NCI-H1930 (cell line): ENCODE data around the gene FDXACB1.
A peak's percentile ranks its signal among the peaks of the same experiment; 100 is the strongest.
"Not testable (repeated sequence)": the region's sequence is repeated elsewhere in the genome, so short reads cannot be mapped to it uniquely, and the experiment has no call there.

Source experiments
- DNase-seq, 2 experiments: peaks; one replicate each; lab custom pipeline; 2025; lab: John Stamatoyannopoulos, UW

The FDXACB1 gene

DNA sequence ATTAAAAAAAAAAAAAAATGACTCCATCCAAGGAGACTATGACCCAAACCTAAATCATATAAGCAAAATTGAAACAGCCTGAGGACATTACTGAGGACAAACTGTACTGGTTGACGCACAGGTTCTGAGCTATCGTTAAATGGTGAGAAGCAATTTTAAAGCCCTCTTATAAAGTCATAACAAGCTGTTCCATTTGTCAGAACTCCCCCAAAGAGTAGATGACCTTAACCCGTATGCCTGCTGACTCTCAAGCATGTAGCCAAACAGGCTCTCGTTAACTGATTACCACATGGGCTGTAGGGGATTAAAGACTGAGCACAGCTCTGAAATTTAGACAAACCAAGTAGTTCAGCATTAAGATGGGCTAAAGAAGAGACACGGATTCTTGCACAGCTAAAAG lies 30.4 kb upstream of the FDXACB1 start:
- no peak for DNase-seq

- DNase-seq: no peak
Observed at GRCh38 chr11:111908639-111909305, 29.8 kb upstream of the FDXACB1 start.

DNA sequence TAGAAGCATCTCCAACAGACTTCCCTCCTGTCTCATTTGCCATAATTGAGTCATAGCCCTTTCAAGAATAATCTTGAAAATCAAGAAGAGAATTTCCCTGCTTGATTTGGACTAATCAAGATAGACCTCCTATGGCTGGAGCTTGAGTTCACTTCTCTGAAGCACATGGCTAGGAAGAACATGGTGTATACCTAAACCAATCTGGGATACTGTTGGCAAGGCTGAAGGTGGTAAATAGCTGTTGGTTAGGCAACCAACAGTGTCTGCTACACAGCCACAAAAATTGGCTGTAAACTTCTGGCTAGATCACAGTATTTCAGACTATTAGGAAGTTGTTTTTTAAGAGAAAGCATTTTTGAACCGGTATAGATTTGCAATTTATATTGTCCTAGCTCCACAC lies 27.7 kb upstream of the FDXACB1 start:
- no peak for DNase-seq

GRCh38 chr11:111905411-111905810 lies 26.4 kb upstream of the FDXACB1 start:
- no peak for DNase-seq

- DNase-seq: no peak
Observed at GRCh38 chr11:111886844-111887243, 7.9 kb upstream of the FDXACB1 start.

DNA sequence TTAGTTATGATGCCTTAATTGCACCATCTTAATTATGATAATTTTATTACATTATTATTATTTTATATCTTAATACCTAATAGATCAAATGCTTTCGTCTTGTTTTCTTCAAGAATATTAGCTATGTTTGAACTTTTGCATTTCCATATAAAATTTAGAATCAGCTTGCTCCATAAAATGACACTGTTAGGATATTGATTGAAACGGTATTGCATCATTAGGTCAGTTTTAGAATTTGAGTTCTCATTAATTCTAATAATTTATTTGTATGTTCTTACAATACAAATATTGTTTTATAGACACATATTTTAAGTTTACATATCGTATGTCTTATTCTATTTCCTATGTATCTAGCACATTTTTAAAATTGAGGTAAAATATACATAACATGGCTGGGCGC lies 7.1 kb upstream of the FDXACB1 start:
- no peak for DNase-seq

GRCh38 chr11:111885053-111885452 lies 6.1 kb upstream of the FDXACB1 start:
- DNase-seq: not testable (repeated sequence)

- DNase-seq: no peak
Observed at GRCh38 chr11:111882202-111882601, 3.2 kb upstream of the FDXACB1 start.

DNA sequence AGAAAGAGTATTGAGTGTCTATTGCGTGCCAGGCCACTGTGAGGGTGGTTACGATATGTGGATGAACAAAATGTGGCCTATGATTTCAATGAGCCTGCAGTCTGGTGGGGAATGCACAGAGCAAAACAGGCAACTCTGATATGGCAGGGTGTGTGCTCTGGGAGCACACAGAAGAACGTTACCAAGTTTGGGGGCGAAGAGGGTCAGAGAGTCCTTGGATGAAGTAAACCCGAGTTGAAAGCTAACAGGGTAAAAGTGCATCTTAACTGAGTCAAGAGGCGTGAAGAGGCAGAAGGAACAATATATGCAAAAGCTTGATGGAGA lies 634 bp upstream of the FDXACB1 start:
- DNase-seq: no peak

DNA sequence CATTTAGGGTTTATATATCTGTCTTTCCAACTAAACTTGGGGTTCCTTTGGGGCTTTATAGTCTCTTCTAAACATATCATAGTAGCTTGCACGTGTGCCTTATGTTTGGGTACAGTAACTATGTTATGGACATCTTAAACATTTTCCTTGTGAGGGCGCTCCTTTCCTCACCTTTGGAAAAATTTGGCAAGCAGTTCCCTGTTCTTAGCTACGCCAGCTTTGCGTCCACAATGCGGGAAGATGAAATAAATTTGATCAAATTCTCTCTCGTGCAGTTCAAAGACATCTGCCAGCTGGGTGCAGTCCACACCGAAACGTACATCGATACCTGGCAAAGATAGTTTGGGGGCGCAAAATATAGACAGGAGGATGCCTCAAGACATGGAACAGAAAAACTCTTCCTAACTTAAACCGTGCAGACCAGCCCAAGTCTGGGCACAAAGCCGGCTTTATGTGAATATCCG lies 548 bp downstream of the FDXACB1 start:
- no peak for DNase-seq

DNA sequence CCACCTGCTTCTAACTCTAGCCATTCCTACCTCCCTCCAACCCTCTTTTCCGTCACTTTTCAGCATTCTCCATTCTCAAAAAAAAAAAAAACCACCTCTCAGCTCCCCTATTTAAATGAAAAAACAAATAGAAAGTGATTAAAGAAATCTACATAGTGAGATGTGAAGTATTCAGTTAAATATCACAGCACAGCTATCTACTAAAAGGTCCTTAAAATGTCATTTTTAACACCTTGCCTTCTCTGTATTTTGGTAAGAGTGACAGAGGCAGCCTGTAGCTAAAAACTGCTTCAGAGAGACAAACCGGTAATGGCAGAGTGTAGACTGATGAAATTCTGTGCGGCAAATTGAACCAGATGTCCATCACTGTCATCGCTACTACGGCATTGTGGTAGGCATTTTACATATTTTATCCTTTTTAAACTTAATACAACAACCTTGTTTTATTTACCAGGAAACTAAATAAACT lies 7.2 kb downstream of the FDXACB1 start:
- no peak for DNase-seq

DNA sequence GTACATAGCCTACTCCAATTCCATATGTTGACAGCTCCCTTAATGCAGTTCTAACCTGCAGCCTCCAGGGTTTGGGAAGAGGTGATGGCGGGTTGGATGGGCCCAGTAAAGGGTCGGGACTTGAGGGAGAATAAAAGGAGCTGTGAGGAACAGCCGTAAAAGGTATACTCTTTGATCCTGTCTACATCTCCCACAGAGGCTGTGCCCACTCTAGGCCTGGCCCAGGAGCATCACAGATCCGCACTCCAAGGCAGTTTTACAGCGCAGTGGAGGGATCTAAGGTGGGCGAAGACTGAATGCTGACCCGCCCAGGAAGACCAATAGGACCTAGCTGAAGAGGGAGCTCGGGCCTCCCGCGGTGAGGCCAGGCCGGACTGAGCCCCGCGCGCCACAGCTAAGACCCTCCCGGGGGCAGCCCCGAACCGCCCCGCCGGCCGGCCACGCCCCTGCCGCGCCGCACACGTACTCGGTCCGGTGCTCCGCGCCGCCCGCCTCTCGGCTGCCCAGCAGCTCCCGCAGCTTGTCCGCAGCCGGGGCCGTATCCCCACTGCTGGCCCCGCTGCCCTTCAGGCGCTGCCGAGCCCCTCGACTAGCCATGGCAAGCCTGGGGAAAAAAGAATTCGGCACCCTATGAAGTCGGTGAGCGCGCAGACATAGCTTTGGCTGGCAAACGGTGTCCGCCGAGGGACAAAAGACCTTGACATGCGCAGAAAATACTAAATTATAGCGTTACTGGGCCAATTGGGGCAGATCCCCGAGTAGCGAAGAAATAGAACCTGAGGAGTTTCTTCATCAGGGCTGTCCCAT lies 7.9 kb downstream of the FDXACB1 start, which contains the start of gene ALG9:
Gene ALG9, minus strand, starts transcription at position 696 of the 807 bp plus-strand sequence. Its CDS starts 99 bp downstream, at position 597.
- peak; percentile 27 to 72 for DNase-seq

DNA sequence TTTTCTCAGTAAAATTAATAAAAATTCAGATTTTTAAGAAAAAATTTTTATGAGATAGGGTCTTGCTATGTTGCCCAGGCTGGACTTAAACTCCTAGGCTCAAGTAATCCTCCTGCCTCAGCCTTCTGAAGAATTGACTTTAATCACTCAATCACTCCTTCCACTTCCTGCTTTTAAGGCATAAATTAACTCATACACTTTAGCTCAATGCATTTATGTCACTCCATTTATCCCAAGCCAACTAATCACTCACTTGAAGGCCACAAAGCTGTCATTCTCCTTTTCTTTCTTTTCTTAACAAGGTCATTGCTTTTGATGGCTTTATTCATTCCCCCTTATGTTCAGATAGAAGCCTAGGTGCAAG lies 8.5 kb downstream of the FDXACB1 start:
- no peak for DNase-seq

DNA sequence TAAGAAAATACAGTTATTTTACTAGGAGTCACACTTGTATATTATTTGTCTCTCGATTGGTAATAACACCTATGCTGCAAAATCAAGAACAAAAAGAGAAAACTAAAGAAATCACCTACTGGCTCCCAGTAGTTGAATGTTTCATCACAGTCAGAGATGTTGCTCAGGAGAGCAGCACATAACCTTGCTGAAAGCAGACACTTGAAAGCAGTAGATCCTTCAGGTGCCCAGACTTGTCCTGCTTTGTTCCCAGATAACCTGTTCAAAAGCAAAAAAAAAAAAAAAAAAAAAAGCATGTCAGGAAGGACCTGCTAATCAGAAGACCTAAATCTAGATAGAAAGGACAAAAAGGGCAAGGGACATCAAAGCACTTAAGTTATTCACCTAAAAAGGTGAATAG lies 8.9 kb downstream of the FDXACB1 start:
- no peak for DNase-seq

DNA sequence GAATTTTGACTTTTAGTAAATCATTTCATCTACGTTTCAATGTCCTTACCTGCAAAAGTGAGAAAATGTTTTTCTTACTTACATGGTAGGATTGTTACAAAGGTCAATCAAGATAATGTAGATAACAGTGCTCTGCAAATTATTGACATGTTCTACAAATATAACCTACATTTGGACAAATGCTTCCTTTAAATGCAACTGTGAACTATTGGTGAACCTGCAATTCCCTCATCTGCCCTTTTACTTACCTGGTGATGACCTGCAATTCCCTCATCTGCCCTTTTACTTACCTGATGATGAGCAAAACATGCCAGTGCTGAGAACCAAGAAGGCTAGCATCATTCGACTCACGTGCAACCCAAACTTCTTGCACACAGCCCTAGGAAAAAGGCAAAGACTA lies 18.7 kb downstream of the FDXACB1 start:
- DNase-seq: no peak

DNA sequence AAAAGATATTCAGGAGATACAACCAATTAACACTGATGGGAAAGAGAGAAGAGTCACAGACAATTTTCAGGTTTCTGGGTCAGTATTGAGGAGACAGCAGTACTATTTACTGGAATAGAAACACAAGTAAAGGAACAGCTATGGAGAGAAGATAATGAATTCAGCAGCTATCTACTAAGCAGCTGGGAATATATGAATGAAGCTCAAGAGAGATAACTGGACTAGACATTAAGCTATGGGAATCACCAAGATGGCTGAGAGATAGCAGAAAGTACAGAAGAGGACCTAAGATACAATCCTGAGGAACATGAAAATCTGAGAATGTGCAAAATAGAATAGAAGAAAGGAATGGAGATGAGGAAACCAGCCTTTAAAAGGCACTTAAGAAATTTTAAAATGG lies 23.5 kb downstream of the FDXACB1 start:
- DNase-seq: no peak

- DNase-seq: no peak
Observed at GRCh38 chr11:111852103-111852502, 26.9 kb downstream of the FDXACB1 start.

DNA sequence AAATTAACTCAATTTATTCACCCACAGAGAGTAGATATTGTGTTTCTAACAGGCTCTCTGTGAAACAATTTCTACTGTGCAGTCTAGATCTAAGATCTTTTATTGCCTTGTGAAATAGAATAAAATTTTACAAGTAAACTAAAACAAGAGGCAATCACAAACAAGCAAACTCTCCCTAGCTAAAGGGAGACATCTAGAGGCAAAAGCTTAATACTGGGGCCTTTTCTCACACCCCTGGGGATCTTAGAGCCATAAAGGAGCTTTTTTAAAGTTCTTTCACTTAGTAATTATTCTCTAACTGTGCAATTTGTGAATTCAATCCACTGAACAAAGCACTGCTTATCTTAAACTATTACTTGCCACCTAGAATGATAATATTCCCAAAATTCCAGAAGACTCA lies 27.3 kb downstream of the FDXACB1 start:
- no peak for DNase-seq

DNA sequence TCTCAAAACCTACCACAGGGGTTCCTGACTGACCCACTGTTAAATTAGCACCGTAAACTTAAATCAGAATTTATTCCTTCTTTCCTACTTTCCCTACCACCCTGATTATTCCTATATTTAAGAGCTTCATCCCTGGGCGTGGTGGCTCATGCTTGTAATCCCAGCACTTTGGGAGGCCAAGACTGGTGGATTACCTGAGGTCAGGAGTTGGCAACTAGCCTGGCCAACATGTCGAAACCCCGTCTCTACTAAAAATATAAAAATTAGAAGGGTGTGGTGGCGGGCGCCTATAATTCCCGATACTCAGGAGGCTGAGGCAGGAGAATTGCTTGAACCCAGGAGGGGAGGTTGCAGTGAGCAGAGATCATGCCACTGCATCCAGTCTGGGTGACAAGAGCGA lies 27.9 kb downstream of the FDXACB1 start:
- no peak for DNase-seq

DNA sequence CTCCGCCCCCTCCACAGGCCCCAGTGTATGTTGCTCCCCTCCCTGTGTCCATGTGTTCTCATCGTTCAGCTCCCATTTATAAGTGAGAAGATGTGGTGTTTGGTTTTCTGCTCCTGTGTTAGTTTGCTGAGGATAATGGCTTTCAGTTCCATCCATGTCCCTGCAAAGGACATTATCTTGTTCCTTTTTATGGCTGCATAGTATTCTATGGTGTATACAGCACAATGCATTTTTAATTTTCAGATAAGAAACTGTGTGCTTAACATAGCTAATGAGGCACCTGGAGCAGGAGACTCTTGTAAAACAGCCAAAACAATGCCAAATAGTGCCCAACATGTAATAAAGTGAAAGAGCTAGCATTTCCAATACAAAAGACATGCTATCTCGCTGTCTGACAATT lies 29.3 kb downstream of the FDXACB1 start:
- DNase-seq: no peak

GRCh38 chr11:111846636-111847035 lies 32.3 kb downstream of the FDXACB1 start:
- DNase-seq: no peak

- DNase-seq: no peak
Observed at GRCh38 chr11:111846063-111846462, 32.9 kb downstream of the FDXACB1 start.

DNA sequence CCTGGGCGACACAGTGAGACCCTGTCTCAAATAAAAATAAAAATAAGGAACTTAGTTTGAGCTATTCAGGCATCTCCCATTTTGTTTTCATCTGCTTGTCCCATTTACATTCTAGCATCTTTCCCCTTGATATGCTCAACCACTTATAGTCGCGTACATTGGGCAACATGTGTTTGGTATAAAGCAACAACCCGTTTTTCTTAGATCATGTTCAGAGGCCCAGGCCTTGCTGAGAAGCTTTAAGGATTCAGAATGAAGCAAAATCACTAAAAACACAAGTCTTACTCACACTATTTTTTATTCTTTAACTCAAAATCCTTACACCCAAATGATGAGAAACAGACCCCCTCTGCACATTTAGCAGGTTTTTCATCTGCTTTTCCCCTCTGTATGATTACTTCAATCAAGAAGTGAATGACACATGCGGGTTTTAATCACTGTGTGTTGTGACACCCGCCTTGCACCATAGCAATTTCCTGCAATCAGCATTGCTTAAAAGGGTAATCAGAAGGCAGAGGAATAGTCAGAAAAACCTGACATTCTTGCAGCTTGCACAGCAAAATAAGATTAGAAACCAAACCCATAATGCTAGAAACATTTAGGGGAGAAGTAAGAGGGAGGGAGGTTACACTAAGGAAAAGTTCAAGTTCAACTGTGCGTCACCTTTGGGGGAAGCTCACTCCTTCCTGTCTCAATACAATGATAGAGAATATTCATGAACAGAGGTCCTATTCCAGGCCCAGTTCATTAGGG lies 33.5 kb downstream of the FDXACB1 start:
- no peak for DNase-seq
